Ishikawa (cell line): ENCODE data around the gene IMPA2.

Source experiments
- CEBPB ChIP-seq: IDR thresholded peaks from 2 replicates; pipeline ENCODE4 v1.6.1; 2012
- CREB1 ChIP-seq: IDR thresholded peaks from 2 replicates; pipeline ENCODE4 v1.6.1; 2012; ENCODE audit warnings: low read depth
- EGR1 ChIP-seq: IDR thresholded peaks from 2 replicates; pipeline ENCODE4 v1.6.1; 2012
- EP300 ChIP-seq: IDR thresholded peaks from 2 replicates; pipeline ENCODE4 v1.6.1; 2012; ENCODE audit warnings: borderline replicate concordance
- FOXM1 ChIP-seq: IDR thresholded peaks from 2 replicates; pipeline ENCODE4 v1.6.1; 2012; ENCODE audit warnings: low read depth, borderline replicate concordance
- MAX ChIP-seq: IDR thresholded peaks from 2 replicates; pipeline ENCODE4 v1.6.1; 2012
- NFIC ChIP-seq: IDR thresholded peaks from 2 replicates; pipeline ENCODE4 v1.6.1; 2012
- RAD21 ChIP-seq: IDR thresholded peaks from 2 replicates; pipeline ENCODE4 v1.6.1; 2012; ENCODE audit warnings: low read depth
- TAF1 ChIP-seq: IDR thresholded peaks from 2 replicates; pipeline ENCODE4 v1.6.1; 2012; ENCODE audit warnings: low read depth, mild to moderate bottlenecking
- TCF12 ChIP-seq: IDR thresholded peaks from 2 replicates; pipeline ENCODE4 v1.6.1; 2012; ENCODE audit warnings: low read depth
- TEAD4 ChIP-seq: IDR thresholded peaks from 2 replicates; pipeline ENCODE4 v1.6.1; 2012
- USF1 ChIP-seq: IDR thresholded peaks from 2 replicates; pipeline ENCODE4 v1.6.1; 2012
- YY1 ChIP-seq: IDR thresholded peaks from 2 replicates; pipeline ENCODE4 v1.6.1; 2012; ENCODE audit warnings: low read depth
- ZBTB7A ChIP-seq: IDR thresholded peaks from 2 replicates; pipeline ENCODE4 v1.6.1; 2012; ENCODE audit warnings: low read depth
- TF ChIP-seq, protein P1 (sequence below): IDR thresholded peaks from 2 replicates; pipeline ENCODE4 v1.6.1; 2012; ENCODE audit warnings: low read depth, mild to moderate bottlenecking

Gene IMPA2

DNA sequence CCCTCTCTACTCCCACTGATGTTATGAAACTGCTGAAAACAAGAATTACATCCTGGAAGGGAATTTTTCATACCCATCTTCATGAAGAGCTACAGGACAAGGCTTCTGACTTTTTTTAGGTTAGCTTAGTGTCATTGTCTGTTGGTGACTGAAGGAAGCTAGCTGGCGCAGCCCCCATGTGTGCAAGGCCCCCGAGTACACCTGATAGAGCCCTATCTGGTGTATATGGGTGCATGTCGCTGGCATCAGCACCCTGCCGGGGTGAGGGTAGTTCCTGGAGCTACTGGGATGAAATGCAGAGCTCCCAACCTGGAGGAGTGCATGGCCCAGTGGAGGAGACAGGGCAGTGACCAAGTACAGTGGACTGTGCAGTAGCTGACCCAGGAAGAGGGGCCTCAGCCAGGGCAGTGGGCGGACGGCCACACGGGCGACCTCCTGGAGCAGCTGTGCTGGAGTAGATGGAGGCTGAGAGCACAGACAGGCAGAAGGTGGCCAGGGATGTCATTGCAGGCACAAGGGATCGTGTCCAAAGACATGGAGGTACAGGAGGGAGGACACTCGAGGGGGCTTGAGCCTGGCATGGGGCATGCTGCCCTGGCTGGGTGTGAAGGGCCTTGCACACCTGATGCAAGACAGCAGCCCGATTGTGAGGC is 12.1 kb downstream of the IMPA2 start:
- TF ChIP-seq TEAD4 (no peak), USF1 (no peak), ZBTB7A (no peak), FOXM1 (no peak), CREB1 (no peak), TCF12 (no peak), CEBPB (no peak), EGR1 (no peak), EP300 (no peak), RAD21 (no peak), TAF1 (no peak), YY1 (no peak), NFIC (no peak), MAX (no peak)
- TF ChIP-seq, protein P1, sequence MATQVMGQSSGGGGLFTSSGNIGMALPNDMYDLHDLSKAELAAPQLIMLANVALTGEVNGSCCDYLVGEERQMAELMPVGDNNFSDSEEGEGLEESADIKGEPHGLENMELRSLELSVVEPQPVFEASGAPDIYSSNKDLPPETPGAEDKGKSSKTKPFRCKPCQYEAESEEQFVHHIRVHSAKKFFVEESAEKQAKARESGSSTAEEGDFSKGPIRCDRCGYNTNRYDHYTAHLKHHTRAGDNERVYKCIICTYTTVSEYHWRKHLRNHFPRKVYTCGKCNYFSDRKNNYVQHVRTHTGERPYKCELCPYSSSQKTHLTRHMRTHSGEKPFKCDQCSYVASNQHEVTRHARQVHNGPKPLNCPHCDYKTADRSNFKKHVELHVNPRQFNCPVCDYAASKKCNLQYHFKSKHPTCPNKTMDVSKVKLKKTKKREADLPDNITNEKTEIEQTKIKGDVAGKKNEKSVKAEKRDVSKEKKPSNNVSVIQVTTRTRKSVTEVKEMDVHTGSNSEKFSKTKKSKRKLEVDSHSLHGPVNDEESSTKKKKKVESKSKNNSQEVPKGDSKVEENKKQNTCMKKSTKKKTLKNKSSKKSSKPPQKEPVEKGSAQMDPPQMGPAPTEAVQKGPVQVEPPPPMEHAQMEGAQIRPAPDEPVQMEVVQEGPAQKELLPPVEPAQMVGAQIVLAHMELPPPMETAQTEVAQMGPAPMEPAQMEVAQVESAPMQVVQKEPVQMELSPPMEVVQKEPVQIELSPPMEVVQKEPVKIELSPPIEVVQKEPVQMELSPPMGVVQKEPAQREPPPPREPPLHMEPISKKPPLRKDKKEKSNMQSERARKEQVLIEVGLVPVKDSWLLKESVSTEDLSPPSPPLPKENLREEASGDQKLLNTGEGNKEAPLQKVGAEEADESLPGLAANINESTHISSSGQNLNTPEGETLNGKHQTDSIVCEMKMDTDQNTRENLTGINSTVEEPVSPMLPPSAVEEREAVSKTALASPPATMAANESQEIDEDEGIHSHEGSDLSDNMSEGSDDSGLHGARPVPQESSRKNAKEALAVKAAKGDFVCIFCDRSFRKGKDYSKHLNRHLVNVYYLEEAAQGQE, result no peak

DNA sequence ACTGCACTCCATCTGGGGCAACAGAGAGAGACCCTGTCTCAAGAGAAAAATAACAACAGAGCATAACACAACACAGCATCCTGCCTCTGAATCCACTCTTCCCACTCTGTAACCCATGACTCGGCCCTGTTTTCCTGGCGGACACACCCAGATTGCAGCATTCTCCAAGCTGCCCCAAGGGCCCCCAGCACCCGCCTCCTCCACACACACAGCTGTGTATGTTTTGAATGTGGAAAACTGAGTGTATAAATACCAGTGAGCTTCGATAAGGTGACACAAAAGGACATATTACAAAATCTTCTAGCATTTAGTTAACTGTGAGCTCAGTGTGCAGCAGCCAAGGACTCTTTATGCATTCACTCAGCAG is 13.0 kb downstream of the IMPA2 start:
- TF ChIP-seq CEBPB (no peak), USF1 (no peak), CREB1 (no peak), TAF1 (no peak), RAD21 (no peak), EP300 (no peak), MAX (no peak), NFIC (no peak), YY1 (no peak), ZBTB7A (no peak), EGR1 (no peak), TCF12 (no peak), TEAD4 (no peak), FOXM1 (no peak)
- TF ChIP-seq, protein P1, result no peak

DNA sequence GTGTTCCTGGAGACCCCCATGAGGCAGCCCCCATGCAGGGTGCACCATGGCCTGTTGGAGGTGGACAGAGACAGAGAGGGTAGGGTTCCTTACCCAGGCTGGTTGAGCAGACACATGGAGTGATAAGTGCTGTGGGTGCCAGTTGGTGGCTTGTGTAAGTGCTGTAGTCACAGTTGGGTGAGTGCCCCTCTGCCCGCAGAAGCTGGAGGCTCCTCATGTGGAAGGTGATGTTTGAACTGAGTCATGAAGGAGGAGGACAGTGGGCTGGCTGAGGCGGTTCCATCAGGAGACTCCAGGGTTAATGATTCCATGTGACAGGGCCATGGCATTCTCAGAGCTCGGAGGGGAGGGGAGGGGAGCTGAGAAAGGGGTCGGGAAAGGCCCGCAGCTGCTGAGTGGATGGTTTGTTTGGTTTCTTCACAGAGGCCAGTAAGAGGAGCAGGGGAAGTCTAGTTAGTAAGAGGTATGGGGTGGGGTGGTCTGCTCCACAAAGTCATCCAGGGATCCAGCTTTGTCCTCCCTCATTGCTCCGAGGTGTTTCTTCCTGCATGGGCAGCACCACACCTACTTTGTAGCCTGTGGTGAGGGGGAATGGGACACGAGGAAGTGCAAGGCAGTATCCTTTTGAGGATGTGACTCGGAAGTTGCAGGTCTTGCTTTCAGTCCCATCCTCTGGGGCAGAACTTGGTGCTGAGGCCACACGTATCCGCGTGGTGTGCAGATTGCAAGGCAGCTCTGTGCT is 13.6 kb downstream of the IMPA2 start:
- TF ChIP-seq TAF1, result no peak
- TF ChIP-seq USF1, result no peak
- no peak for TF ChIP-seq CEBPB
- TF ChIP-seq FOXM1, result no peak
- TF ChIP-seq MAX, result no peak
- TF ChIP-seq EGR1, result no peak
- no peak for TF ChIP-seq CREB1
- no peak for TF ChIP-seq YY1
- no peak for TF ChIP-seq EP300

DNA sequence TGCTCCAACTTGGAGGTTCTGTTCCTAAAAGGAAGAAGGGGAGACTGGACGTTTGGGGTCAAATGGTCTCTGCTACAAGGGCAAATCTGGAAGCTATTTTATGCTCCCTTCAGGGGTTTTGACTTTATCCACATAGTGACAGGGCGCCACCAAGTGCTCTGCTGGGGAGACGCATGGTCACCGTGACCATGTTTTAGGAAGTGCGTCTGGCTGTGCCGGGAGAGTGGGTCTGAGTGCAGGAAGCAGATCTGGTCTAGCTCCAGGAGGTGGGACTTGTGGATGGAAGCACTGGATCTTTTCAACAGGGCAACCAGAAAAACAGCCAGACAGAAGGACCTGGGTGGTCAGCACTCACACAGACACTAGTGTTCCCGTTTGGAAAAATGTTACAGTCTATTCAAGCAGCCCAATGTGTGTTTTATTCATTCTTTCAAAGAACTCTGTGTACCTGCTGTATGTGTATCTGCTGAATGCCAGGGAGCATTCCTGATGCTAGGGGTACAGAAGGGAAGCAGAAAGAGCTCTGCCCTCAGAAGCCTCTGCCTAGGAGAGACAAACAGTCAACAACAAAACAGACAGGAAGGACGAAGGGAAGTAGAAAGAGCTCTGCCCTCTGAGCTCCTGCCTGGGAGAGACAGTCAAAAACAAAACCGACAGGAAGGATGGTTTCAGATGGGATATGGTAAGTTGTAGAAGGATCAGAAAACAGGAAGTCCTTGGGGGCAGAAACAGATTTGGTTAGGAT is 14.3 kb downstream of the IMPA2 start:
- peak; percentile 96 for TF ChIP-seq RAD21
- no peak for TF ChIP-seq FOXM1
